Psoas muscle (tissue), 8 donors: Measurements from ENCODE around the gene PTBP1. TPM values are rescaled to one million over a fixed set of nuclear protein-coding genes. Genes with fewer than 3 reads are reported as not detected.

Experiments used
- ATAC-seq, 4 donors: fragments of 200-7000 bp; cut with Tn5 transposase; one replicate each; pipeline ENCODE4 v1.9.1; 2020; ENCODE audit warnings: moderate library complexity in 3 of 4, mild to moderate bottlenecking in 2 of 4
- DNase-seq, 2 donors: peaks; one replicate each; pipeline ENCODE4 v3.0.0-alpha.2; 2020
- H3K27ac ChIP-seq: fragments of 200-600 bp; one replicate; pipeline ENCODE4 v1.8.0; 2022
- H3K27me3 ChIP-seq, 3 donors: fragments of 200-600 bp in 1 of 3; one replicate each; pipeline versions ENCODE4 v1.6.1 to v1.8.0; 2013 to 2022; ENCODE audit warnings: low read length in 2 of 3, mild to moderate bottlenecking in 2 of 3, moderate library complexity in 1 of 3; ENCODE audit not compliant: insufficient read depth in 3 of 3
- H3K36me3 ChIP-seq, 2 donors: fragments of 200-600 bp in 1 of 2; one replicate each; pipeline versions ENCODE4 v1.6.1 to v1.8.0; 2013 to 2022; ENCODE audit warnings: low read depth in 1 of 2, mild to moderate bottlenecking in 1 of 2, moderate library complexity in 1 of 2; ENCODE audit not compliant: insufficient read depth in 1 of 2
- H3K4me1 ChIP-seq: fragments of 200-600 bp; one replicate; pipeline ENCODE4 v1.8.0; 2022
- H3K4me3 ChIP-seq: fragments of 200-600 bp; one replicate; pipeline ENCODE4 v1.8.0; 2022; ENCODE audit warnings: mild to moderate bottlenecking
- H3K9me3 ChIP-seq: fragments of 200-600 bp; one replicate; pipeline ENCODE4 v1.8.0; 2022
- CTCF ChIP-seq: fragments of 200-600 bp; IDR thresholded peaks from one replicate; pipeline ENCODE4 v1.8.0; 2022; ENCODE audit warnings: antibody characterized with exemption
- WGBS, 3 donors: extraction: QIAGEN DNeasy Blood & Tissue Kit; methylation state at CpG; one replicate each; pipeline versions ENCODE4 v1.1.6 to v1.1.7; 2013; 5-methylcytosine and 5-hydroxymethylcytosine counted together
- intact Hi-C, 2 donors: fragments of 100-400 bp; cut with DNase I; formaldehyde crosslinking; loops; one replicate each; pipeline versions ENCODE4 v1.11.0 to v1.14.2; 2022
- polyA plus RNA-seq, 3 donors: library from polyadenylated mRNA; stranded (reverse); fragments of 200-250 nt; gene quantifications; one replicate each; pipeline ENCODE4 v1.2.3, GENCODE V29; 2013
- total RNA-seq, 4 donors: library from RNA; stranded (reverse); fragmentation: NEBNext Ultra II Directional in 2 of 4; extraction: Animal tissue kit (Norgen Biotek cat#: 25700) in 2 of 4; gene quantifications; one replicate each; pipeline versions ENCODE4 v1.2.1 to v1.2.4, GENCODE V29; 2021 to 2023
- donor health status: healthy with polysubstance abuse.
- donor health status: DM: no; HTN: no; CAD: no; lungs with moderate emphysema.
- donor health status: Bipolar disorder and iron deficiency.
- donor health status: healthy.
- donor health status: DM: yes; HTN: yes; CAD: no.
- donor health status: DM: no; HTN: no; CAD: no.
- donor health status: DM: no; HTN: no; CAD: no.
- donor health status: DM: yes; HTN: yes; CAD: no.

The PTBP1 gene
- total and polyA plus RNA-seq, 7 donors: 24.2 to 69.4 (median 36.5) TPM

GRCh38 chr19:801030-801860 is 4.0 kb downstream of the PTBP1 start:
- Histone ChIP-seq H3K4me1 (peaks cover 46% of the 10 kb centered on the region), H3K27me3 (no peaks in the 10 kb centered on the region), H3K4me3 (peak overlapping the region; percentile 81), H3K27ac (peak overlapping the region; percentile 60), H3K36me3 (peaks cover 12 to 47% of the 10 kb centered on the region in 2 donors), H3K9me3 (no peaks in the 10 kb centered on the region)
- 23 to 27% (median 23%) methylated on average over 24 to 29 of the region's 29 CpGs for WGBS, 3 donors
- TF ChIP-seq CTCF: no peak
- ATAC-seq (no peak), DNase-seq (peak; percentile 63 to 77)
- intact Hi-C loops: loop anchor here in 1 of 2 donors (5.0 kb wide), 1 partner anchor 229 kb away; the partner anchor contains the start of gene BSG

- no peaks in the 10 kb centered on the region for H3K9me3 ChIP-seq
- peak overlapping the region; percentile 81 for H3K4me3 ChIP-seq
- ATAC-seq (peak in 3 of 4 donors; percentile 13 to 18 (median 15)), DNase-seq (peak; percentile 62 to 72)
- no peaks in the 10 kb centered on the region for H3K27me3 ChIP-seq
- peaks cover 15 to 55% of the 10 kb centered on the region in 2 donors for H3K36me3 ChIP-seq
- 11 to 23% (median 14%) methylated on average over 22 to 23 of the region's 23 CpGs for WGBS, 3 donors
- H3K4me1 ChIP-seq: peaks cover 51% of the 10 kb centered on the region
- peak overlapping the region; percentile 60 for H3K27ac ChIP-seq
- TF ChIP-seq CTCF: no peak
- intact Hi-C loops: loop anchor here in 1 of 2 donors (5.0 kb wide), 1 partner anchor 230 kb away; the partner anchor contains the start of gene BSG
Measured at GRCh38 chr19:801861-802497, 4.7 kb downstream of the PTBP1 start.

- Histone ChIP-seq H3K9me3 (no peaks in the 10 kb centered on the region), H3K4me3 (peak overlapping the region; percentile 81), H3K36me3 (peaks cover 15 to 61% of the 10 kb centered on the region in 2 donors), H3K27ac (peak overlapping the region; percentile 60), H3K27me3 (no peaks in the 10 kb centered on the region), H3K4me1 (peaks cover 51% of the 10 kb centered on the region)
- ATAC-seq (peak in 1 of 4 donors; percentile 31), DNase-seq (peak in 1 of 2 donors; percentile 54)
- 14 to 30% (median 15%) methylated on average over 27 to 28 of the region's 28 CpGs for WGBS, 3 donors
- intact Hi-C loops: loop anchor here in 1 of 2 donors (5.0 kb wide), 1 partner anchor 230 kb away; the partner anchor contains the start of gene BSG
- TF ChIP-seq CTCF: no peak
Measured at GRCh38 chr19:802498-803098, 5.3 kb downstream of the PTBP1 start.

- peak overlapping the region; percentile 81 for H3K4me3 ChIP-seq
- WGBS, 3 donors: 63 to 72% (median 68%) methylated on average over 17 of the region's 17 CpGs
- no peak for TF ChIP-seq CTCF
- H3K36me3 ChIP-seq: peaks cover 15 to 66% of the 10 kb centered on the region in 2 donors
- ATAC-seq (no peak), DNase-seq (peak in 1 of 2 donors; percentile 12)
- peak overlapping the region; percentile 60 for H3K27ac ChIP-seq
- no peaks in the 10 kb centered on the region for H3K9me3 ChIP-seq
- H3K4me1 ChIP-seq: peaks cover 51% of the 10 kb centered on the region
- H3K27me3 ChIP-seq: no peaks in the 10 kb centered on the region
- intact Hi-C loops: loop anchor here in 1 of 2 donors (5.0 kb wide), 1 partner anchor 231 kb away; the partner anchor contains the start of gene BSG
Measured at GRCh38 chr19:803099-803561, 5.9 kb downstream of the PTBP1 start.
